Astrocyte of the spinal cord (primary cell): ENCODE measurements around the gene SERPINH1.

Experiments used
- DNase-seq: peaks from one replicate; pipeline ENCODE4 v3.0.0; 2011; ENCODE audit warnings: low read depth, low spot score
- H3K4me3 ChIP-seq: 2 replicates; pipeline ENCODE4 v1.5.1; 2011; ENCODE audit warnings: low read depth, mild to moderate bottlenecking, low read length, moderate library complexity
- CTCF ChIP-seq: IDR thresholded peaks from 2 replicates; pipeline ENCODE4 v1.5.1; 2012; ENCODE audit warnings: low read depth, mild to moderate bottlenecking, low read length, inconsistent platforms
- in situ Hi-C: cut with HindIII; loops from 2 replicates; pipeline ENCODE4 v1.10.0; 2017; ENCODE audit warnings: low sequenced_read_pairs

Gene SERPINH1

GRCh38 chr11:75531325-75531724 is 30.7 kb upstream of the SERPINH1 start:
- in situ Hi-C loops, result no loop called here
- DNase-seq, result no peak
- no peak overlapping the region for H3K4me3 ChIP-seq
- no peak for TF ChIP-seq CTCF

- peak; percentile 51 for DNase-seq
- in situ Hi-C loops, result no loop called here
- no peak overlapping the region for H3K4me3 ChIP-seq
- peak; percentile 81 for TF ChIP-seq CTCF
Observed at GRCh38 chr11:75532200-75533048, 29.6 kb upstream of the SERPINH1 start.

GRCh38 chr11:75533896-75534258 is 28.2 kb upstream of the SERPINH1 start:
- in situ Hi-C loops, result no loop called here
- no peak for TF ChIP-seq CTCF
- H3K4me3 ChIP-seq, result no peak overlapping the region
- DNase-seq, result no peak

- TF ChIP-seq CTCF, result no peak
- in situ Hi-C loops, result no loop called here
- DNase-seq, result no peak
Observed at GRCh38 chr11:75534259-75535069, 27.6 kb upstream of the SERPINH1 start.

GRCh38 chr11:75535071-75535470 is 27.0 kb upstream of the SERPINH1 start:
- DNase-seq, result no peak
- in situ Hi-C loops, result no loop called here

More at GRCh38 chr11:75534259-75535069, 27.6 kb upstream of the SERPINH1 start:
- no peak overlapping the region for H3K4me3 ChIP-seq

More at GRCh38 chr11:75535071-75535470, 27.0 kb upstream of the SERPINH1 start:
- H3K4me3 ChIP-seq, result no peak overlapping the region
- no peak for TF ChIP-seq CTCF
